ENCODE measurements around the gene DCTN4.
"Not testable (repeated sequence)": the region's sequence is repeated elsewhere in the genome, so short reads cannot be mapped to it uniquely, and the experiment has no call there.

The DCTN4 gene

GRCh38 chr5:150797384-150797783, 38.6 kb upstream of the DCTN4 start:
- Histone ChIP-seq H3K4me3 (ENCODE audit: insufficient read depth, low read length, poor library complexity, severe bottlenecking) (no peak overlapping the region), H3K79me2 (ENCODE audit: insufficient read depth, low read length) (no peaks in the 10 kb centered on the region), H3K4me2 (ENCODE audit: low read depth, low read length, poor library complexity, severe bottlenecking) (no peak overlapping the region), H3K27ac (ENCODE audit: low read depth, low read length) (no peak overlapping the region), H3K36me3 (ENCODE audit: low read length) (no peaks in the 10 kb centered on the region), H4K20me1 (ENCODE audit: low read depth, low read length) (no peaks in the 10 kb centered on the region), H3F3A (ENCODE audit: insufficient read depth) (no peaks in the 10 kb centered on the region), H3K9me3 (ENCODE audit: insufficient read depth, low read length) (no peaks in the 10 kb centered on the region), H3K9me2 (replicated peaks; ENCODE audit: insufficient read depth, low read length) (no peaks in the 10 kb centered on the region), H2AFZ (ENCODE audit: low read depth, low read length, severe bottlenecking) (no peak overlapping the region), H3K9ac (ENCODE audit: low read length) (no peak overlapping the region), H3K27me3 (ENCODE audit: low read length) (no peaks in the 10 kb centered on the region)
- TF ChIP-seq EZH2phosphoT487 (conservative IDR thresholded peaks at IDR 0.05; ENCODE audit: low read length) (no peak), CTCF (IDR thresholded peaks at IDR 0.05; ENCODE audit: insufficient read depth, low read length, poor library complexity, severe bottlenecking) (no peak)

DNA sequence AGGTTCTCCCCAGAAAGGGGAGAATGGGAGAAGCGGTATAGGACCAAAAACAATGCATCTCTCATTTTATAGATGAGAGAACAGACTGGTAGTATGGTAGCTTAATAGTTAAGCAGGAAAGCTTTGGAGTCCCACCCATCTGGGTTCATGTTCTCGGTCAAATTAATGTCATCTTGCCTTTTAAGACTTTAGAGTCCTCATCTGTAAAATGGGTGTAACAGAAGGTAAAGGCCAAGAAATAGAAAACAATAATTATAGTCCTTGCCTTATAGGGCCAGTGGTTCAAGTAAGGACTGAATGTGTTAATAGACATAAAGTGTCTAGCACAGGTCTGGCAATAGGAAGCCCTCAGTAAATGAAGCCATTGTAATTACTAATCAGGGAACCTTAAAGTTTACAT, 36.1 kb upstream of the DCTN4 start:
- Histone ChIP-seq H3F3A (ENCODE audit: insufficient read depth) (no peaks in the 10 kb centered on the region), H3K27ac (ENCODE audit: low read depth, low read length) (no peak overlapping the region), H3K9ac (ENCODE audit: low read length) (no peak overlapping the region), H4K20me1 (ENCODE audit: low read depth, low read length) (no peaks in the 10 kb centered on the region), H2AFZ (ENCODE audit: low read depth, low read length, severe bottlenecking) (no peak overlapping the region), H3K27me3 (ENCODE audit: low read length) (no peaks in the 10 kb centered on the region), H3K4me3 (ENCODE audit: insufficient read depth, low read length, poor library complexity, severe bottlenecking) (no peak overlapping the region), H3K79me2 (ENCODE audit: insufficient read depth, low read length) (no peaks in the 10 kb centered on the region), H3K9me2 (replicated peaks; ENCODE audit: insufficient read depth, low read length) (no peaks in the 10 kb centered on the region), H3K36me3 (ENCODE audit: low read length) (no peaks in the 10 kb centered on the region), H3K9me3 (ENCODE audit: insufficient read depth, low read length) (no peaks in the 10 kb centered on the region), H3K4me2 (ENCODE audit: low read depth, low read length, poor library complexity, severe bottlenecking) (no peak overlapping the region)
- TF ChIP-seq CTCF (IDR thresholded peaks at IDR 0.05; ENCODE audit: insufficient read depth, low read length, poor library complexity, severe bottlenecking) (no peak), EZH2phosphoT487 (conservative IDR thresholded peaks at IDR 0.05; ENCODE audit: low read length) (no peak)

DNA sequence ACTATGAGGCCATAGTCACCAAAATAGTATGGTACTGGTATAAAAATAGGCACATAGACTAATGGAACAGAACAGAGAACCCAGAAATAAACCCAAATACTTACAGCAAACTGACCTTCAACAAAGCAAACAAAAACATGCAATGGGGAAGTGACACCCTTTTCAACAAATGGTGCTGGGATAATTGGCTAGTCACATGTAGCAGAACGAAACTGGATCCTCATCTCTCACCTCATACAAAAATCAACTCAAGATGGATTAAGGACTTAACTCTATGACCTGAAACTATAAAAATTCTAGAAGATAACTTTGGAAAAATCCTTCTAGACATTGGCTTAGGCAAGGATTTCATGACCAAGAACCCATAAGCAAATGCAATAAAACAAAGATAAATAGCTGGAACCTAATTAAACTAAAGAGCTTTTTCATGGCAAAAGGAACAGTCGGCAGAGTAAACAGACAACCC, 34.6 kb upstream of the DCTN4 start:
- not testable (repeated sequence) for H3K36me3 ChIP-seq (ENCODE audit: low read length); H3K79me2 ChIP-seq (ENCODE audit: insufficient read depth, low read length); H3K27ac ChIP-seq (ENCODE audit: low read depth, low read length); H4K20me1 ChIP-seq (ENCODE audit: low read depth, low read length); H2AFZ ChIP-seq (ENCODE audit: low read depth, low read length, severe bottlenecking); H3K9me3 ChIP-seq (ENCODE audit: insufficient read depth, low read length); H3K4me3 ChIP-seq (ENCODE audit: insufficient read depth, low read length, poor library complexity, severe bottlenecking); H3F3A ChIP-seq (ENCODE audit: insufficient read depth); H3K4me2 ChIP-seq (ENCODE audit: low read depth, low read length, poor library complexity, severe bottlenecking); H3K27me3 ChIP-seq (ENCODE audit: low read length); H3K9ac ChIP-seq (ENCODE audit: low read length); H3K9me2 ChIP-seq (replicated peaks; ENCODE audit: insufficient read depth, low read length)

GRCh38 chr5:150791536-150791935, 32.7 kb upstream of the DCTN4 start:
- H3K36me3 ChIP-seq (ENCODE audit: low read length): no peaks in the 10 kb centered on the region
- H3K9me3 ChIP-seq (ENCODE audit: insufficient read depth, low read length): no peaks in the 10 kb centered on the region
- TF ChIP-seq EZH2phosphoT487 (conservative IDR thresholded peaks at IDR 0.05; ENCODE audit: low read length): no peak
- no peak for TF ChIP-seq CTCF (IDR thresholded peaks at IDR 0.05; ENCODE audit: insufficient read depth, low read length, poor library complexity, severe bottlenecking)
- H3K27ac ChIP-seq (ENCODE audit: low read depth, low read length): no peak overlapping the region
- H4K20me1 ChIP-seq (ENCODE audit: low read depth, low read length): no peaks in the 10 kb centered on the region
- H2AFZ ChIP-seq (ENCODE audit: low read depth, low read length, severe bottlenecking): no peak overlapping the region
- H3F3A ChIP-seq (ENCODE audit: insufficient read depth): no peaks in the 10 kb centered on the region
- no peaks in the 10 kb centered on the region for H3K9me2 ChIP-seq (replicated peaks; ENCODE audit: insufficient read depth, low read length)
- H3K4me3 ChIP-seq (ENCODE audit: insufficient read depth, low read length, poor library complexity, severe bottlenecking): no peak overlapping the region
- no peaks in the 10 kb centered on the region for H3K27me3 ChIP-seq (ENCODE audit: low read length)
- no peak overlapping the region for H3K9ac ChIP-seq (ENCODE audit: low read length)
- no peak overlapping the region for H3K4me2 ChIP-seq (ENCODE audit: low read depth, low read length, poor library complexity, severe bottlenecking)
- H3K79me2 ChIP-seq (ENCODE audit: insufficient read depth, low read length): no peaks in the 10 kb centered on the region

All from SU-DHL-6 (cell line).